NOMO-1 treated with dmso at 0.1 percent for 144 hours (cell line): Measurements from ENCODE around the gene SDK1.
"Not testable (repeated sequence)": the region's sequence is repeated elsewhere in the genome, so short reads cannot be mapped to it uniquely, and the experiment has no call there.

Source experiments
- DNase-seq: peaks from one replicate; lab custom pipeline; 2025; ENCODE audit not compliant: unreplicated experiment; lab: John Stamatoyannopoulos, UW

The SDK1 gene

DNA sequence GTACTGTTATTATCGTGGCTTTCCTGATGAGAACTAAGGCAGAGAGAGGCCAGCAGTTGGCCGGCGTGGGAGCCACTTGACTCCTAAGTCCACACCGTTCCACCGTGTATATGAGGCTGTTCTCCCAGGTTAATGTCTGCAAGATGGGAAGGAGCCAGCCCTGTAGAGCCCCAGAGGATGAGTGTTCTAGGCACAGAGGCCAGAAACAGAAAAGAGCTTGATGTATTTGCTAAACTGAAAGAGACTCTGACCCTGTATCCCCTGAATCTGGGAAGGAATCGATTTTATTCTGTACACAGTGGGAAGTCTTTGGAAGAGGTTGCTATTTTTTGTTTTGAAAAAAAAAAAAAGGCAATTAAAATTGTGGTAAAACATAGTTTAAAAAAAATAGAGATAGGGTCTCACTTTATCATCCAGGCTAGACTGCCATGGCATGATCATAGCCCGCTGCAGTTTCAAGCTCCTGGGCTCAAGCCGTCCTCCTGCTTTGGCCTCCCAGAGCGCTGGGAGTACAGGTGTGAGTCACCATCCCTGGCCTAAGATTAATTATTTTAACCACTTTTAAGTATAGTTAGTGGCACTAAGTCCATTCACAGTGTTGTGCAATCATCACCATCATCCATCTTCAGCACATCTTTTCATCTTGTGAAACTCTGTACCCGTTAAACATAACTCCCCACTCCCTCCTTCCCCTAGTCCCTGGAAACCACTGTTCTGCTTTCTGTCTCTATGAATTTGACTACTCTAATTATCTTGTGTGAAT, 348.8 kb downstream of the SDK1 start:
- DNase-seq = peak; percentile 69

- DNase-seq = no peak
Observed at GRCh38 chr7:3650844-3651243, 349.8 kb downstream of the SDK1 start.

DNA sequence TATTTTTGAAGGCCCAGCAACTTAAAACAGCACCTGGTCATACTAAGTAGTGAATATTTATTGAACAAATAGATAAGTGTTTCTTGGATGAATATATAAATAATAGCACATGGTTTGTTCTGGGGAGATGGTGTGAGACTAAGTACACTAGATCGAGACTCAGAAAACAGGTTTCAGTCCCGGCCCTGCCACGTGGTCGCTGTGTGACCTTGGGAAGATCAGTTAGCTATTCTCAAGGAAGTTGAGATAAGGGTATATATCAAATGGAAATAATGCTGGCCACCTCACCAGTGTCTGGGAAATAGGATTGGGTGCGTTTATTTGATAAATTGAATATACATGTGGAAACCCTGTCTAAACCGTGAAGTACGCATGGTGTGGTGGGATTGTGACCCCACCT, 354.6 kb downstream of the SDK1 start:
- DNase-seq = no peak

- DNase-seq = no peak
Observed at GRCh38 chr7:3657206-3657605, 356.2 kb downstream of the SDK1 start.

DNA sequence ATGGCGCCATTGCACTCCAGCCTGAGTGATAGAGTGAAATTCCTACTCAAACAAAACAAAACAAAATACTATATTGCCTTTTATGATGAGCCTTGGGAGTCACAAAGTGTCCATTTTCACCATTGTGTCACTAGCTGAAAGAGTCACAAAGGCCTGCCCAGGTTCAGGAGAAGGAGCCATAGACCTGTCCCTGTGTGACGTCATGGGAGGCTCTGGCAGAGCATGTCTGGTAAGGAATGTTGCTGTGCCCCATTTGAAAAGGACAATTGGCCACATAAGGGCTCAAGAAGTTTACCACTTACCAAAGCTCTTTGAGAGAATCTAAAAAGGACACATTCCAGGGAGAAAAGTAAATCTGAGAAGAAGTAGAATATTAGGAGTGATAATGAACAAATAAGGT, 367.7 kb downstream of the SDK1 start:
- DNase-seq = no peak

- peak; percentile 63 for DNase-seq
Observed at GRCh38 chr7:3670898-3671297, 369.8 kb downstream of the SDK1 start.

DNA sequence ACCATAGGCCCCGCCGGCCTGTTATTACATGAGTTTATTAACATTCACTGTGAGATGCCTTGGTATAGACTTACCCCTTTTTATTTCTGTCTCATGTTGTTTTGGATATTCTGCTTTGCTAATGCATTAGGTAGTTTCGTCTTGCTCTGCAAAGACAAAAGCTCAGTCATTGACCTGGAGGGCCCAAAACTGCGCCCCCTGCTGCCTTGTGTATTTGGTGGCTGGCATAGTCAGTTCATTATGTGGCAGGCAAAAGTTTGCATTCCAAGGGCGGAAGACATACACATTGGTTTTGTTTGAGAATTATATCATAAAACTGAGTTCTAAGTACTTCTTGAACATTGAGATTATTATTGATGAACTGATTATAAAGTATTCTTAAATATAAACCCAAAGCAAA, 372.5 kb downstream of the SDK1 start:
- DNase-seq = no peak

- no peak for DNase-seq
Observed at GRCh38 chr7:3678314-3678810, 377.3 kb downstream of the SDK1 start.

DNA sequence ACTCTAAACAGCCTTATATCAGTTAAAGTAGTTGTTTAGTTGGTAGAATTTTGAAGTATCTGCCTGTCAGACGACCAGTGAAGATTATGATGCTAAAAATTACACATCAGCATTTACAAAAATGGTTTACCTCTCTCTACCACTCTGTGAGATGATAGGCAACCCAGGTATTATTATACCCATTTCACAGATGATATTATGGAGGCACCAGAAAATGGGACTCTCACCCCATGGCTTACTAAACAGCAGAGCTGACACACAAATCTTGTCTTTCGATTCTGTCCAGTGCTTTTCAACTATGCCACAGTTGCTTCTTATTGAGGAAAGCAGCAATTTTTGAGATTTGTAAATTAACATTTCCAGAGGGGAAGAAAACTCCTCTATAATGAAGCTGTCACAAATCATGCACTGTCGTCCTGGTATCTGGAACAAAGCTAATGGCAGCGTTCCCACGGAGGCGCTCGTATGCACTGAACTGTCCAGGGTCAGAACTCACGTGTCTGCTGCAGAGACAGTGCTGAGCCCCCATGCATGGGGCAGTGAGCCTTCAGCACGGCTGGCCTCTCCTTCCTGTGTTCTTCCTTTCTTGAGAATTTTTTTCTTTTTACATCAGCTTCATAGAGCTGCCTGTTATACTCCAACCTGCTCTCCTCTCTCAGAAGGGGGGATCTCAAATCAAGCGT, 381.1 kb downstream of the SDK1 start:
- no peak for DNase-seq

DNA sequence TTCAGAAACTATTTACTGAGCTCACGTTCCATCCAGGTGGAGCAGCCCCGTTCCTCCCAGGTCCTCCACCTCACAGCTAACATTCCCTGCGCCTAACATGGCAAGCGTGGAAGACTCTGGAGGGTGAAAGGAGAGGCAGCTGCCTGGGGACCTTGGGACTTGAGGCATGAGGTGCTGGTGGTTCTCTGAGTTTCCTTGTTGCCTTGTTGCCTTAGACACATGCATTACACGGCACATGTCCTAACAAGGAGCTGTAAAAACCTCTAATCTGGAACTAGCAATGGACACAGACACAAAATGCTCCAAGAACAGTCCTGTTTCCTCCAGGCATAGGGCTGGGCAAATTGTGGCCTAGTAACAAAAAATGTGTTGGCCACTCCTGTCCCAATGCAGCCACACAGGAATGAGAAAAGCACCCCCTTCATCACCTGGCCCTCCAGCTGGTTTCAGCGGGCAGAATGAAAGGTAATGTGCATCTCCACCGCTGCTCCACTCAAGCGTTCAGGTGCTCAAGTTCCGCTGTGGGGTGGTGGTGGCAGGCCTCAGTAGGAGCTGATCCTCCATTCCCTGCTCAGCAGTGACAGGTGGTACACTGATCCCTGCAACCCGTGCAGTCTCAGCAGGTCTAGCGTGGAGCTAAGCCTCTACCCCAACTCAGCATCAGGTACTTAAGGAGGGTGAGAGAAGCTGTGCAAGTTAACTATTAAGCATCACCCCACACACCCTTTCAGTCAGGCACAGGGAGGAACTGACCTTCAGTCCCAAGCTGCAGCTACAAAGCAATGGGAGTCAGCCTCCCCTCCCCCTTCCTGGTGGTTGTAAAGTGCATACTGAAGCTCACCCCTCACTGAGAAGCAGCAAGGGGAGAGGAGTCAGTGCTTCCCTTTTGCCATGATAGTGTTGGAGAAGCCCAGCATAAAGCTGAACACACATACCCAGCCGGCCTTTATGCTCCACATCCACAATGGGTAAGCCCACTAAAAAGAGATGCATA, 382.8 kb downstream of the SDK1 start:
- no peak for DNase-seq

DNA sequence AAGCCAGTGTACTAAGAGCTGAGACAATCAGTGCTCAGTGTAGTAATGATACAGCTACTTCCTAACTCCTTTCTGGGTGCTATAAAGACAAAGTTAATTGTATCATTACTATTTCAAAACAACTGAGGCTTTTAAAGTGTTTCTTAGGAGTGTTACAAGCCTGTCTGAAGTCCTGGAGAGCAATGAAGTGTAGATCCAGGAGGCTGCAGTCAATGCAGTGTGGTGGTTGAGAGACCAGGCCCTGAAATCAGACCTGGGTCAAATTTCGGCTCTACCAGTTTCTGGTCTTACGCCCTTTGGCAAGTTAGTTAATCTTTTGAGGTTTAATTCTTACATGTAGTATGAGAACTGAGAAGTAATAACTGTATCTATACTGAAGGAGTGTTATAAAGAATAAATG, 387.0 kb downstream of the SDK1 start:
- no peak for DNase-seq

DNA sequence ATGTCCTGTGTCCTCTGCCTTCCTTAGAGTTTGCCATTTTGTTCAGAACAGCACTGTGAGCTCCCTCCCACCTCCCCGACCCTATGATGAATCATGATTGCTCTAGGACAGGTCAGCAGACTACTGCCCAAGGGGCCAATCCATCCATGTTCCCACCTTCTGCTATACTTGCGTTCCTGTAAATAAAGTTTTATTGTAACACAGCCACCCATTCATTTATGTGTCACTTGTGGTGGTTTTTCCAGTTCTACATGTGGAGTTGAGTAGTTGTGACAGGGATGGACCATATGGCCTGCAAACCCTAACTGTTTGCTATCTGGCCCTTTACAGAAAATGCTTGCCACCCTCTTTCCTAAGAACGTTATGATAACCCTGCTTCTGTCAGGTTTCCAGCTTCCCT, 387.8 kb downstream of the SDK1 start:
- DNase-seq = no peak

DNA sequence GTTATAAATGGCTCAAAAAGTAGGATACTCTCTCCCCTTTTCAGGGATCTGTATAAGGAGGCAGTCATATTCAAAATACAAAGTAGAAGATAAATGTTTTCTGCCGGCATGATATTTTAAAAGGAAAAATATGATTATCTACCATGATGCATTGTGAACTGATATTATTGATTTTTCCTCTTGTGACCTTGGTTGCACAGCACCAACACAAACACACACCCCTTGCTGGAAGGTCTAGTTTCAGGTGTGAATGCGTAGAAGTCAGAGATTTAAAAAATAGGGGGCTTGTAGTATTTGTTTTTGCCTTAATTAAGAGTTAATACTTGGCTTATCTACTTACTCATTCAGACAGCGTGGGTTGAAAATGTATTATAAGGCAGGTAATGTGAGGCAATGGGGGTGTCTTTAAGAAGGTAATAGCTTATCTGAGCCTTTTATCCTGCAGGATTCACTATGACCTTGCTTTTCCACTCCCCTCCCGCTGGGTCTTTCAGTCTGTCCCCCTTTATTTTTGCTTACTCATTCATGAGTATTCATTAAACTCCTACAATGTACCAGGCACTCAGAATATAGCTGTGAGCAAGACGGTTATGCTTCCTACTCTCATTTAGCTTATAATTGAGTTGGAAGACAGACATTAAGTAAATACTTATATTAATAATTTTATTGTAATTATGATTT, 390.6 kb downstream of the SDK1 start:
- no peak for DNase-seq

DNA sequence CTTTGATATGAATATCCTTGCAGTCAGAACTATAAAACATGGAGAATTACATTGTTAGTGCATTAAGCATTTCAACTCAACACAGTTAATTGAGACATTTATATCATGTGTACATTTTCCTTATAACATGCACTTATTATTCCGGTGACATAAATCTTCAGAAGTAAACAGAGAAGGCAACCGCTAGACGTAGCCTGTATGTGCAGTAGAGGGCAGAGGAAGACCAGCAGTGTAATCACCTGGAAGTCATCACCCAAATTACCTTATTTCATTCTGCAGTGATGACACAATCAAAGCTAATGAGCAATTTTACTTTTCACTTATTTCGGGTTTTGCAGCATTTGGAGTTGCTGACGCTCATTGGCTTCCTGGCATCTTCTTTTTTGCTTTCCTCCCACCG, 394.6 kb downstream of the SDK1 start:
- peak; percentile 22 for DNase-seq

DNA sequence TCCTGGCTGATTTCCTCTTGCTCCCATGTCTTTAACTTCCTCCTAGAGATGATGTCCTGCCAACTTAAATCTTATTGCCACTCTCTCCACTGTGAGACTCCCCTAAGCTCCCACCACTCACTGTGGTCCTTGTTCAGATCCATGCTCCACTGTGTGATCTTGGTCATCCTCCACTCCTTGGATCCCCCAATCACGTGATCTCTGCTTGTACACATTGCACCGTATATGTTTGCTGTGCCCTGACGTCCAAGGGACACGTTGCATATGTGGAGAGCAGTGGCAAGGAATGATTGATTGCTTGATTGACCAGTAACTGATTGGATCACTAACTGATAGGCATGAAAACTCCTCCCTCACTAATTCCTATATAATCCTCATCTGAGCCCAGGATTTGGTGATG, 395.1 kb downstream of the SDK1 start:
- DNase-seq = no peak

DNA sequence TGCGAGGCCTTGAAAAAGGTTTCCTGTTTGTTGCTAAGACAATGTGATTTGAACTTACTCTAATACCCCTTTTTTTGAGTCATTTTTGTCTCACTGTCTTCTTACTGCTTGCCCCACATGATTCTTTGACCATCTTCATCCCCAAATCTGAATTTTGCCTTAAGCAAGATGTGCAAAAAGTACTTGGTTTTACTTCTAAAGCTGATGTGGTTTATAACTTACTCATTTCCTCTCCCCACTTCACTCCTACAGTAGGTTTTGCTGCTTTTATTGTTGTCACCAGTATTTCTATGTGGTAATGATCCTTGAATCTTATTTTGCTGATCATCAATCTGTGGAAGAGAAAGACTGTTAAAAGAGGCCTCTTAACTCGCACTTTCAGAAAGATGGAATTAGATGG, 396.4 kb downstream of the SDK1 start:
- DNase-seq = no peak

DNA sequence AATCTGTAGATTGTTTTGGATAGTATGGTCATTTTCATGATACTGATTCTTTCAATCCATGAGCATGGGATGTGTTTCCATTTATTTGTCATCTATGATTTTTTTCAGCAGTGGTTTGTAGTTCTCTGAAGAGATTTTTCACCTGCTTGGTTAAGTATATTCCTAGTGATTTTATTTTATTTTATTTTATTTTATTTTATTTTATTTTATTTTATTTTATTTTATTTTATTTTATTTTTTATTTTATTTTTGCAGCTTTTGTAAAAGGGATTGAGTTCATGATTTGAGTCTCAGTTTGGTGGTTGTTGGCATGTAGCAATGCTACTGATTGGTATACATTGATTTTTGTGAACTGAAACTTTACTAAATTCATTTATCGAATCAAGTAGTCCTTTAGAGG, 404.2 kb downstream of the SDK1 start:
- DNase-seq = no peak

DNA sequence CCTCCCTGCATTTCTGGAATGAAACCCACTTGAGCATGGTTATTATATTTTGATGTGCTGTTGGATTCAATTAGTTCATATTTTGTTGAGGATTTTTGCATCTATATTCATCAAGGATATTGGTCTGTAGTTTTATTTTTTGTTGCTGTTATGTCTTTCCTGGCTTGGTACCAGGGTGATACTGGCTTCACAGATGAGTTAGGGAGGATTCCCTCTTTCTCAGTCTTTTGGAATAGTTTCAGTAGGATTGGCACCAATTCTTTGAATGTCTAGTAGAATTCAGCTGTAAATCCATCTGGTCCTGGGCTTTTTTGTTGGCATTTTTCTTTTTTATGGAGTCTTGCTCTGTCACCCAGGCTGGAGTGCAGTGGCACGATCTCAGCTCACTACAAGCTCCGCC, 405.0 kb downstream of the SDK1 start:
- not testable (repeated sequence) for DNase-seq

- DNase-seq = no peak
Observed at GRCh38 chr7:3710122-3710521, 409.1 kb downstream of the SDK1 start.

DNA sequence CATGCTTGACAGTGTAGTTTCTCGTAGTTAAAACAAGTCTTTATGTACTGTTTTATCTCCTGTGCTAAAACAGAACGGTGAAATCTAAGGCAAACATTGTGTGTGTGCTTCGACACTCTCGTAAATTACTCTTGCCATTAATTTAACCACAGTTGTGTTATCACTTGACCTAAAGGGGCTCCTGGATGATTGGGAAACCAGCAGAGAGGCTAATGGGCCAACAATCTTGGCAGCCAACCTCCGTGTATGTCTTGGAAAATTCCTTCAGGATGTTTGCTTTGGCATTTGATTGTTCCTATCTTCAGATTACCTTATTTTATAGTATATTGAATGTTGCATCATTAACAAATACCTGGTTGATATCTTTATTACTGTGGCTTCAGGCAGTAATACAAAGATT, 409.5 kb downstream of the SDK1 start:
- DNase-seq = no peak

DNA sequence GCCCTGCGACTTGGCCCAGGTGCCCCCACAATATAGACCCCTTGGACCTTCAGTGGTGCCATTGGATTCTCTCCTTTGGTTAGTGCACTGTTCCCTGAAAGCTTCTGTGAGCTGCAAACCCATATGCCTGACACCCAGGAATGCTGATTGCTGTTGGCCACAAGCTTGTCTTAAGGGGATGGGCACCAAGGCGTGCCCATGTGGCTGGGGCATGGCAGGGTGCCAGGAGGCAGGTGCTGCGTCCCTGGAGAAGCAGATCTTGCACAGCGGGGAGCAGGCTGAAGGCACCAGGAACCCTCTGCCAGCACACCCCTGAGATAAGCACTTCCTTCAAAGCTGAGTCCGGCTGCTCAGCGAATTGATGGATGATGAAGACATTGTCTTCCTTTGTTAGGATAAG, 411.8 kb downstream of the SDK1 start:
- no peak for DNase-seq
